Astrocyte (in vitro differentiated cells and primary cell): ENCODE results near the gene ASH1L. TPM values are rescaled to one million over a fixed set of nuclear protein-coding genes. Genes with fewer than 3 reads are reported as not detected.

Experiments used
- DNase-seq: peaks from one replicate; pipeline ENCODE4 v3.0.0-alpha.2; 2010; ENCODE audit warnings: low read depth
- FAIRE-seq: peaks from 2 replicates; lab custom pipeline; 2011; peaks lifted over from hg19 to GRCh38; lab: Jason Lieb, UNC
- H2AFZ ChIP-seq: 2 replicates; pipeline ENCODE4 v1.6.0; 2012; ENCODE audit warnings: low read depth, low read length, inconsistent platforms
- H3K27ac ChIP-seq: 2 replicates; pipeline ENCODE4 v1.5.1; 2011; ENCODE audit warnings: low read depth, low read length, inconsistent platforms
- H3K27me3 ChIP-seq: 2 replicates; pipeline ENCODE4 v1.6.0; 2011; ENCODE audit warnings: low read length, inconsistent platforms; ENCODE audit not compliant: insufficient read depth
- H3K36me3 ChIP-seq: 2 replicates; pipeline ENCODE4 v1.5.1; 2011; ENCODE audit warnings: low read length, inconsistent platforms; ENCODE audit not compliant: insufficient read depth
- H3K4me1 ChIP-seq: 2 replicates; pipeline ENCODE4 v1.5.1; 2011; ENCODE audit warnings: low read length, inconsistent platforms; ENCODE audit not compliant: insufficient read depth
- H3K4me2 ChIP-seq: 2 replicates; pipeline ENCODE4 v1.6.0; 2012; ENCODE audit warnings: low read length, inconsistent platforms
- H3K4me3 ChIP-seq: 2 replicates; pipeline ENCODE4 v1.5.1; 2011; ENCODE audit warnings: low read depth, mild to moderate bottlenecking, low read length, inconsistent platforms; ENCODE audit not compliant: insufficient read depth
- H3K79me2 ChIP-seq: 2 replicates; pipeline ENCODE4 v1.6.0; 2012; ENCODE audit warnings: mild to moderate bottlenecking, low read length, inconsistent platforms; ENCODE audit not compliant: insufficient read depth
- H3K9ac ChIP-seq: 2 replicates; pipeline ENCODE4 v1.6.0; 2012; ENCODE audit warnings: mild to moderate bottlenecking, low read length, inconsistent platforms
- H3K9me3 ChIP-seq: 2 replicates; pipeline ENCODE4 v1.5.1; 2012; ENCODE audit warnings: low read depth, mild to moderate bottlenecking, low read length, inconsistent platforms; ENCODE audit not compliant: insufficient read depth
- H4K20me1 ChIP-seq: 2 replicates; pipeline ENCODE4 v1.6.0; 2012; ENCODE audit warnings: low read length, inconsistent platforms; ENCODE audit not compliant: insufficient read depth
- H3K27ac Mint-ChIP-seq: one replicate; pipeline ENCODE4 v1.8.0; 2021; ENCODE audit warnings: mild to moderate bottlenecking, mixed read lengths; ENCODE audit not compliant: unreplicated experiment
- H3K27me3 Mint-ChIP-seq: one replicate; pipeline ENCODE4 v1.8.0; 2021; ENCODE audit warnings: low read depth, mixed read lengths; ENCODE audit not compliant: unreplicated experiment
- H3K36me3 Mint-ChIP-seq: one replicate; pipeline ENCODE4 v1.8.0; 2021; ENCODE audit warnings: low read depth, mixed read lengths; ENCODE audit not compliant: unreplicated experiment
- H3K4me1 Mint-ChIP-seq: one replicate; pipeline ENCODE4 v1.8.0; 2021; ENCODE audit warnings: low read depth, mixed read lengths; ENCODE audit not compliant: unreplicated experiment
- H3K4me3 Mint-ChIP-seq: one replicate; pipeline ENCODE4 v1.8.0; 2021; ENCODE audit warnings: mild to moderate bottlenecking, moderate library complexity, mixed read lengths; ENCODE audit not compliant: unreplicated experiment
- H3K9me3 Mint-ChIP-seq: one replicate; pipeline ENCODE4 v1.8.0; 2021; ENCODE audit warnings: mild to moderate bottlenecking, mixed read lengths; ENCODE audit not compliant: unreplicated experiment
- CTCF ChIP-seq: IDR thresholded peaks from 2 replicates; pipeline ENCODE4 v1.5.1; 2011; ENCODE audit warnings: low read depth, mild to moderate bottlenecking, inconsistent platforms, low read length, moderate library complexity; ENCODE audit not compliant: insufficient read depth
- EZH2 ChIP-seq: IDR thresholded peaks from 2 replicates; pipeline ENCODE4 v1.6.1; 2012; ENCODE audit warnings: mild to moderate bottlenecking, low read length, inconsistent platforms; ENCODE audit not compliant: insufficient read depth
- total RNA-seq: library from RNA; stranded (reverse); gene quantifications from 2 replicates; pipeline ENCODE4 v1.2.1, GENCODE V29; 2021

The ASH1L gene
- total RNA-seq, 1 donor from 2014 or later = 31.1 TPM

GRCh38 chr1:155305881-155306391 lies 256.7 kb downstream of the ASH1L start:
- no peak overlapping the region for H3K9ac ChIP-seq
- Mint-ChIP-seq H3K36me3 (no peaks in the 10 kb centered on the region), H3K27me3 (no peaks in the 10 kb centered on the region), H3K27ac (no peak overlapping the region), H3K4me3 (no peak overlapping the region), H3K9me3 (peaks cover 5% of the 10 kb centered on the region), H3K4me1 (peaks cover 15% of the 10 kb centered on the region)
- no peak for FAIRE-seq
- no peak overlapping the region for H3K4me3 ChIP-seq
- DNase-seq = peak; percentile 51
- no peaks in the 10 kb centered on the region for H3K36me3 ChIP-seq
- peaks cover 8% of the 10 kb centered on the region for H3K4me1 ChIP-seq
- peaks cover 22% of the 10 kb centered on the region for H3K79me2 ChIP-seq
- TF ChIP-seq CTCF (no peak), EZH2 (no peak)
- H3K4me2 ChIP-seq = no peak overlapping the region
- no peaks in the 10 kb centered on the region for H3K9me3 ChIP-seq
- no peak overlapping the region for H2AFZ ChIP-seq
- no peak overlapping the region for H3K27ac ChIP-seq
- no peaks in the 10 kb centered on the region for H3K27me3 ChIP-seq
- H4K20me1 ChIP-seq = no peaks in the 10 kb centered on the region

DNA sequence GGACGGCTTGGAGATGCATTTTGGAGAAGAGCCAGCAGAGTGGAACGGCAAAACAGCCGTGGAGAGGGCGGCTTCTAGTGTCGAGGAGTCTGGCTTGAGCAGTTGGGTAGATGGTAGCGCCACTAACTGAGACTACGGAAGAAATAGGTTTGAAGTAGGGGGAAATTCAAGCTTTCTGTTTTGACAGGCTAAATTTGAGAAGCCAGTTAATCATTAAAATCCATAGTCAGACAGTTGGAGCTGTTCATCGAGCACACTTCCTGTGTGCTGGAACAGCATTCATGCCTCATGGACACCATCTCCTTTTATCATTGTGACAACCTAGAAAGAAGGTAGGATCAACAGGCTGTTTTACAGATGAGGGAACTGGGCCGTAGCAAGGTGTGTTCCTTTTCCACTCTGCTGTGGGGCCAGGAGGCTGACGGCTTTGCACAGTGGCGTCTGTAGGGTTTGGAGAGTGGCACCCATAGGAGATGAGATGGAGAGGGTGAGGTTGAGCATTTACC lies 258.0 kb downstream of the ASH1L start:
- Histone ChIP-seq H3K4me2 (no peak overlapping the region), H3K27ac (no peak overlapping the region), H4K20me1 (no peaks in the 10 kb centered on the region), H3K4me3 (no peak overlapping the region), H3K9me3 (no peaks in the 10 kb centered on the region), H3K36me3 (no peaks in the 10 kb centered on the region), H3K79me2 (peaks cover 8% of the 10 kb centered on the region), H3K27me3 (no peaks in the 10 kb centered on the region), H3K9ac (no peak overlapping the region), H2AFZ (no peak overlapping the region), H3K4me1 (peaks cover 2% of the 10 kb centered on the region)
- Mint-ChIP-seq H3K4me3 (no peak overlapping the region), H3K9me3 (peaks cover 5% of the 10 kb centered on the region), H3K27ac (peak overlapping the region; percentile 58), H3K4me1 (peaks cover 9% of the 10 kb centered on the region), H3K36me3 (no peaks in the 10 kb centered on the region), H3K27me3 (peaks cover 4% of the 10 kb centered on the region)
- FAIRE-seq (no peak), DNase-seq (no peak)
- TF ChIP-seq EZH2 (no peak), CTCF (no peak)

- H3K9me3 Mint-ChIP-seq = peaks cover 2% of the 10 kb centered on the region
- peak within 1 kb of the TSS; percentile 71 for H3K4me3 Mint-ChIP-seq
- no peaks in the 10 kb centered on the region for H3K4me1 ChIP-seq
- H3K27me3 Mint-ChIP-seq = peaks cover 21% of the 10 kb centered on the region
- H3K9ac ChIP-seq = no peak within 1 kb of the TSS
- no peak within 1 kb of the TSS for H3K4me2 ChIP-seq
- H3K9me3 ChIP-seq = no peaks in the 10 kb centered on the region
- H3K36me3 Mint-ChIP-seq = no peaks in the 10 kb centered on the region
- no peak for DNase-seq
- no peak within 1 kb of the TSS for H2AFZ ChIP-seq
- peaks cover 9% of the 10 kb centered on the region for H3K27me3 ChIP-seq
- no peak within 1 kb of the TSS for H3K27ac ChIP-seq
- no peak for TF ChIP-seq EZH2
- no peak for TF ChIP-seq CTCF
- H3K27ac Mint-ChIP-seq = no peak within 1 kb of the TSS
- H4K20me1 ChIP-seq = no peaks in the 10 kb centered on the region
- H3K36me3 ChIP-seq = no peaks in the 10 kb centered on the region
- no peak for FAIRE-seq
- H3K4me3 ChIP-seq = no peak within 1 kb of the TSS
- no peaks in the 10 kb centered on the region for H3K79me2 ChIP-seq
- peaks cover 6% of the 10 kb centered on the region for H3K4me1 Mint-ChIP-seq
These were observed 261.2 kb downstream of the ASH1L start, which contains the start of gene PKLR for GRCh38 chr1:155301342-155301841. Gene PKLR, minus strand, starts transcription at chr1:155301438. Its CDS starts 43 bp downstream, at chr1:155301395.
